OCI-LY1 (cell line): ENCODE results near the gene LCN15.
A peak's percentile ranks its signal among the peaks of the same experiment; 100 is the strongest.

ENCODE experiments used
- H2AFZ ChIP-seq: fragments of 200-600 bp; sonication (generic), shearing (Covaris generic); 2 replicates; pipeline ENCODE4 v1.6.0; 2014; ENCODE audit warnings: antibody characterized with exemption, mild to moderate bottlenecking, low read length
- H3F3A ChIP-seq: fragments of 200-600 bp; sonication (generic), shearing (Covaris generic); 2 replicates; pipeline ENCODE4 v1.6.0; 2014; ENCODE audit warnings: mild to moderate bottlenecking, antibody characterized with exemption, low read length, moderate library complexity; ENCODE audit not compliant: insufficient read depth
- H3K27ac ChIP-seq: fragments of 200-600 bp; sonication (generic); 2 replicates; pipeline ENCODE4 v1.5.1; 2014; ENCODE audit warnings: low read length, mixed run types, mild to moderate bottlenecking, low read depth; ENCODE audit not compliant: poor library complexity, severe bottlenecking
- H3K27me3 ChIP-seq: fragments of 200-600 bp; sonication (generic); 2 replicates; pipeline ENCODE4 v1.6.0; 2014; ENCODE audit warnings: antibody characterized with exemption, mild to moderate bottlenecking, low read length, moderate library complexity; ENCODE audit not compliant: insufficient read depth
- H3K36me3 ChIP-seq: fragments of 200-600 bp; sonication (generic); 2 replicates; pipeline ENCODE4 v1.6.1; 2014; ENCODE audit warnings: mild to moderate bottlenecking, antibody characterized with exemption, low read length, moderate library complexity, mixed read lengths; ENCODE audit not compliant: insufficient read depth
- H3K4me1 ChIP-seq: fragments of 200-600 bp; sonication (generic); 2 replicates; pipeline ENCODE4 v1.5.1; 2014; ENCODE audit warnings: mild to moderate bottlenecking, low read length, moderate library complexity; ENCODE audit not compliant: insufficient read depth, severe bottlenecking
- H3K4me2 ChIP-seq: fragments of 200-600 bp; sonication (generic), shearing (Covaris generic); 2 replicates; pipeline ENCODE4 v1.6.1; 2014; ENCODE audit warnings: low read length
- H3K4me3 ChIP-seq: fragments of 200-600 bp; sonication (generic); 2 replicates; pipeline ENCODE4 v1.5.1; 2014; ENCODE audit warnings: low read length, low read depth, mild to moderate bottlenecking, mixed read lengths; ENCODE audit not compliant: poor library complexity, severe bottlenecking
- H3K79me2 ChIP-seq: fragments of 200-600 bp; shearing (Covaris generic); 2 replicates; pipeline ENCODE4 v1.6.1; 2016; ENCODE audit warnings: mixed run types, low read length, mixed read lengths; ENCODE audit not compliant: insufficient read depth
- H3K9ac ChIP-seq: fragments of 200-600 bp; sonication (generic), shearing (Covaris generic); 2 replicates; pipeline ENCODE4 v1.6.1; 2014; ENCODE audit warnings: mild to moderate bottlenecking, low read length, mixed read lengths
- H3K9me2 ChIP-seq: fragments of 200-600 bp; sonication (generic), shearing (Covaris generic); 2 replicates; pipeline ENCODE4 v1.6.1; 2014; ENCODE audit warnings: low read depth, mild to moderate bottlenecking, low read length, mixed read lengths
- H3K9me3 ChIP-seq: fragments of 200-600 bp; shearing (Covaris generic); 2 replicates; pipeline ENCODE4 v1.6.1; 2014; ENCODE audit warnings: low read length, mixed read lengths
- H4K20me1 ChIP-seq: fragments of 200-600 bp; sonication (generic), shearing (Covaris generic); 2 replicates; pipeline ENCODE4 v1.6.0; 2016; ENCODE audit warnings: mild to moderate bottlenecking, low read length; ENCODE audit not compliant: insufficient read depth
- CTCF ChIP-seq: fragments of 200-600 bp; sonication (generic), shearing (Covaris generic); IDR thresholded peaks from 2 replicates; pipeline ENCODE4 v1.5.1; 2017; ENCODE audit warnings: mild to moderate bottlenecking, antibody characterized with exemption, low read length, moderate library complexity, mixed read lengths
- EZH2 ChIP-seq: fragments of 200-600 bp; sonication (generic), shearing (Covaris generic); IDR thresholded peaks from 2 replicates; pipeline ENCODE4 v1.8.0; 2017; ENCODE audit warnings: borderline replicate concordance, mixed run types, mild to moderate bottlenecking, antibody characterized with exemption, low read length, moderate library complexity, mixed read lengths

Gene LCN15

GRCh38 chr9:136728080-136728547, 36.2 kb downstream of the LCN15 start:
- H3K79me2 ChIP-seq = no peaks in the 10 kb centered on the region

GRCh38 chr9:136726631-136727191, 37.6 kb downstream of the LCN15 start:
- H4K20me1 ChIP-seq = no peaks in the 10 kb centered on the region
- no peaks in the 10 kb centered on the region for H3K79me2 ChIP-seq
- no peaks in the 10 kb centered on the region for H3K9me2 ChIP-seq
- no peak overlapping the region for H3K27ac ChIP-seq
- TF ChIP-seq EZH2 (no peak), CTCF (peak; percentile 83)
- H3K4me1 ChIP-seq = peaks cover 27% of the 10 kb centered on the region
- peak overlapping the region; percentile 99 for H3K4me2 ChIP-seq
- H3K4me3 ChIP-seq = peak overlapping the region; percentile 100
- H3K9ac ChIP-seq = peak overlapping the region; percentile 99
- H3F3A ChIP-seq = no peaks in the 10 kb centered on the region
- no peak overlapping the region for H2AFZ ChIP-seq
- H3K27me3 ChIP-seq = no peaks in the 10 kb centered on the region
- H3K9me3 ChIP-seq = no peaks in the 10 kb centered on the region
- H3K36me3 ChIP-seq = peaks cover 56% of the 10 kb centered on the region

More at GRCh38 chr9:136728080-136728547, 36.2 kb downstream of the LCN15 start:
- Histone ChIP-seq H3F3A (no peaks in the 10 kb centered on the region), H3K4me1 (peaks cover 27% of the 10 kb centered on the region), H3K36me3 (peaks cover 44% of the 10 kb centered on the region), H3K4me3 (peak overlapping the region; percentile 100), H3K9me3 (no peaks in the 10 kb centered on the region), H3K9me2 (no peaks in the 10 kb centered on the region), H3K27ac (no peak overlapping the region), H3K4me2 (peak overlapping the region; percentile 99), H2AFZ (no peak overlapping the region), H3K27me3 (no peaks in the 10 kb centered on the region), H4K20me1 (no peaks in the 10 kb centered on the region), H3K9ac (peak overlapping the region; percentile 99)
- TF ChIP-seq CTCF (peak; percentile 82), EZH2 (no peak)

- Histone ChIP-seq H2AFZ (no peak overlapping the region), H3K27me3 (no peaks in the 10 kb centered on the region), H3F3A (no peaks in the 10 kb centered on the region), H4K20me1 (no peaks in the 10 kb centered on the region), H3K9me3 (no peaks in the 10 kb centered on the region), H3K4me3 (peak overlapping the region; percentile 100), H3K4me2 (peak overlapping the region; percentile 99), H3K9me2 (no peaks in the 10 kb centered on the region), H3K79me2 (no peaks in the 10 kb centered on the region), H3K27ac (no peak overlapping the region), H3K9ac (peak overlapping the region; percentile 99; the same call in 1 of the 2 replicates), H3K4me1 (peaks cover 27% of the 10 kb centered on the region), H3K36me3 (peaks cover 56% of the 10 kb centered on the region)
- TF ChIP-seq EZH2 (no peak), CTCF (no peak)
Measured at GRCh38 chr9:136726118-136726517, 38.2 kb downstream of the LCN15 start.
